Fibroblast of pulmonary artery (primary cell): Measurements from ENCODE around the gene TPM2.

ENCODE experiments used
- DNase-seq: peaks from one replicate; pipeline ENCODE4 v3.0.0-alpha.2; 2010; ENCODE audit warnings: low read depth
- H3K4me3 ChIP-seq: replicated peaks from 2 replicates; pipeline ENCODE4 v1.5.1; 2011; ENCODE audit warnings: low read depth, mild to moderate bottlenecking, control low read depth, low read length, moderate library complexity
- TF ChIP-seq, protein P1 (sequence below): IDR thresholded peaks from 2 replicates; pipeline ENCODE4 v1.5.1; 2011; ENCODE audit warnings: mild to moderate bottlenecking, control low read depth, low read length, inconsistent platforms; ENCODE audit errors: missing control alignments

The TPM2 gene

DNA sequence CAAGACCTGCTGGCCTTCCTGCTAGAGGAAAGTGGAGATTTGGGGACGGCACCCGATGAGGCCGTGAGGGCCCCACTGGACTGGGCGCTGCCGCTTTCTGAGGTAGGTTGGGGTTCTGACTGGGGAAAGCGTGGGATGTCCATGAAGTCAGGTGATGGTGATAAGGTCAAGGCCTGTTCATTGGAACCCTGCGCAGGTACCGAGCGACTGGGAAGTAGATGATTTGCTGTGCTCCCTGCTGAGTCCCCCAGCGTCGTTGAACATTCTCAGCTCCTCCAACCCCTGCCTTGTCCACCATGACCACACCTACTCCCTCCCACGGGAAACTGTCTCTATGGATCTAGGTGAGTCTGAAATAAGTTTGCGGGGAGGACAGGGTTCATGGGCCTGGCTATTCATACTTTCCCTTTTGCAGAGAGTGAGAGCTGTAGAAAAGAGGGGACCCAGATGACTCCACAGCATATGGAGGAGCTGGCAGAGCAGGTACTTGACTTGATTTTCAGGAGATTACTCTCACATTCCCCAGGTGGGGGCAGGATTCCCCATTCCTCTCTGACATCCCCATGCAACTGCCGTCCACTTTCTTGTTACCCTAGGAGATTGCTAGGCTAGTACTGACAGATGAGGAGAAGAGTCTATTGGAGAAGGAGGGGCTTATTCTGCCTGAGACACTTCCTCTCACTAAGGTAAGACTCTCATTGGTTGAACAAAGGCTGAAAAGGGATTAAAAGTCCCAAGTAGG is 43.2 kb upstream of the TPM2 start:
- peak; percentile 61 for DNase-seq
- peak overlapping the region; percentile 92 for H3K4me3 ChIP-seq
- TF ChIP-seq, protein P1, sequence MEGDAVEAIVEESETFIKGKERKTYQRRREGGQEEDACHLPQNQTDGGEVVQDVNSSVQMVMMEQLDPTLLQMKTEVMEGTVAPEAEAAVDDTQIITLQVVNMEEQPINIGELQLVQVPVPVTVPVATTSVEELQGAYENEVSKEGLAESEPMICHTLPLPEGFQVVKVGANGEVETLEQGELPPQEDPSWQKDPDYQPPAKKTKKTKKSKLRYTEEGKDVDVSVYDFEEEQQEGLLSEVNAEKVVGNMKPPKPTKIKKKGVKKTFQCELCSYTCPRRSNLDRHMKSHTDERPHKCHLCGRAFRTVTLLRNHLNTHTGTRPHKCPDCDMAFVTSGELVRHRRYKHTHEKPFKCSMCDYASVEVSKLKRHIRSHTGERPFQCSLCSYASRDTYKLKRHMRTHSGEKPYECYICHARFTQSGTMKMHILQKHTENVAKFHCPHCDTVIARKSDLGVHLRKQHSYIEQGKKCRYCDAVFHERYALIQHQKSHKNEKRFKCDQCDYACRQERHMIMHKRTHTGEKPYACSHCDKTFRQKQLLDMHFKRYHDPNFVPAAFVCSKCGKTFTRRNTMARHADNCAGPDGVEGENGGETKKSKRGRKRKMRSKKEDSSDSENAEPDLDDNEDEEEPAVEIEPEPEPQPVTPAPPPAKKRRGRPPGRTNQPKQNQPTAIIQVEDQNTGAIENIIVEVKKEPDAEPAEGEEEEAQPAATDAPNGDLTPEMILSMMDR, result no peak

DNA sequence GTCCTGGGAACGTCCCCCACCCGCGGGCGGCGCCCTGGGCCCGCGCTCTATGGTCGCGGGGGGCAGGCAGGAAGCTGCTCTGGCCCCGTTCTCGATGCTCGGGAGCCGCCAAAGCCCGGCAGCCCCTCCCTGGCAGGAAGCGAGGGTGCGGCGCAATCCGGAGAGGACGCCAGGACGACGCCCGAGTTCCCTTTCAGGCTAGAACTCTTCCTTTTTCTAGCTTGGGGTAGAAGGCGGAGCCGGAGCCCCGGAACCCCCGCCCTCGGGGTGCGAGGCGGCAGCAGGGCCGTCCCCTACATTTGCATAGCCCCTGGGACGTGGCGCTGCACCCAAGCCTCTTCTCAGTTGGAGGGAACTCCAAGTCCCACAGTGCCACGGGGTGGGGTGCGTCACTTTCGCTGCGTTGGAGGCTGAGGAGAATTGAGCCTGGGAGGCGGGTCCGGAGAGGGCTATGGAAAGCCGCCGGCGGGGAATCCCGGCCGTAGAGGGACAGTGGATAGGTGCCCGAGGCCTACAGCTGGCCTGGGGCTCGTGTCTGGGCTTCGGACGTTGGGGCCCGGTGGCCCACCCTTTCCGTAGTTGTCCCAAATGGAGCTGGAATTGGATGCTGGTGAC is 42.6 kb upstream of the TPM2 start, which contains the start of the genes CREB3 and TLN1:
Gene CREB3 (plus strand): TSS at position 482 of the 615 bp plus-strand sequence. CDS start 107 bp downstream, at position 589.
Gene TLN1 (minus strand): TSS at position 11 of the 615 bp plus-strand sequence. CDS start 6,501 bp downstream, outside the sequence.
- peak; percentile 99 for DNase-seq
- TF ChIP-seq, protein P1, result no peak
- peak within 1 kb of the TSS; percentile 92 for H3K4me3 ChIP-seq

DNA sequence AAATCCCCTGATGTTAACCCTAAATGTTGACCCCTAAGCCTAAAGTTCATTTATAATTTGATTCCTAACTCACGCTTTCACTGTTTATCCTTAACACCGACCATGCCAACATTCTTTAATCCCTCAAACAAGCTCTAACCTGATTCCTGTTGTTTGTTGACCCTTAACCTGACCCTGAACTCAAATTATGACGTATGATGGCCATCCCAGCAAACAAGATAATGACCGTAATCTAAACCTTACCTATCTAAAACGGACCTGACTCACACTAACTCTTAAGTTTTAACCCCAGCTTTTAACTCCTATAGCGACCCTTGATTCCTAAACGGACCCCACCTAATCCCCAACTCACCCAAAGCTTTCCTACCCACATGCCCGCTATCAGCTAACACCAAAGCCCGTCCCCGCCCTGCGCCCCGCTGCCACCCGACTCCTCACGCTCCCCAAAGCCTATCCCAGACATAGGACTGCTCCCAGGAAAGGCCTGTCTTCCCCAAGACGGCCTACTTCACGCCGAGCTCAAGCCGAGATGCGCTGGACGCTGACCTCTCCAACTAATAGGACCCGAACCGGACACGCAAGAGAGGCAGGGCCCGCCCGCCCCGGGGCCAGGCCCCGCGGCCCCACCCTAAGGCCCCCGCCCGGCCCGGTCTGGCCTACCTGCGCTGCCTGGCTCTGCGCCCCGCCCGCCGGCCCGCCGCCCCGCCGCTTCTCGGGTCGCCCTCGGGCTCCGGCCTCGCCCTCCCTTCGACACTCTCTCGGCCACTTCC is 41.9 kb upstream of the TPM2 start:
- H3K4me3 ChIP-seq, result peak overlapping the region; percentile 92
- DNase-seq, result no peak
- TF ChIP-seq, protein P1, result no peak

DNA sequence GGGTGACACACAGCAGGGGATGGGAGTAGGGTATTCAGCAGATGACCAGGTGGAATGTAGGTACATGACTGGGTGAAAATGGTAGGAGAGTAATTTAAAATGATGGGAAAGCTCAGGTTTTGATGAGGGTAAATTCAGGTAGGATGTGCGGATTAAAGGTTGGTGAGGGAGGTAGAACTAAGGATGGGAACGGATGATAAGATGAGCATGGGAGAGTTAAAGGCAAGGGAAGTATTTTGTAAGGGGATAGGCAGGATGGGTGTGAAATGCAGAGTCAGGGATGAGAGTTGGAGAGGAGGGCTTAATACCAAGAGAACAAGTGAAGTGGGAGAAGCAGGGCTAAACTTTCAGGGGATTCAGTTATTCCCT is 40.7 kb upstream of the TPM2 start:
- TF ChIP-seq, protein P1, result no peak
- no peak for DNase-seq
- peak overlapping the region; percentile 92 for H3K4me3 ChIP-seq

DNA sequence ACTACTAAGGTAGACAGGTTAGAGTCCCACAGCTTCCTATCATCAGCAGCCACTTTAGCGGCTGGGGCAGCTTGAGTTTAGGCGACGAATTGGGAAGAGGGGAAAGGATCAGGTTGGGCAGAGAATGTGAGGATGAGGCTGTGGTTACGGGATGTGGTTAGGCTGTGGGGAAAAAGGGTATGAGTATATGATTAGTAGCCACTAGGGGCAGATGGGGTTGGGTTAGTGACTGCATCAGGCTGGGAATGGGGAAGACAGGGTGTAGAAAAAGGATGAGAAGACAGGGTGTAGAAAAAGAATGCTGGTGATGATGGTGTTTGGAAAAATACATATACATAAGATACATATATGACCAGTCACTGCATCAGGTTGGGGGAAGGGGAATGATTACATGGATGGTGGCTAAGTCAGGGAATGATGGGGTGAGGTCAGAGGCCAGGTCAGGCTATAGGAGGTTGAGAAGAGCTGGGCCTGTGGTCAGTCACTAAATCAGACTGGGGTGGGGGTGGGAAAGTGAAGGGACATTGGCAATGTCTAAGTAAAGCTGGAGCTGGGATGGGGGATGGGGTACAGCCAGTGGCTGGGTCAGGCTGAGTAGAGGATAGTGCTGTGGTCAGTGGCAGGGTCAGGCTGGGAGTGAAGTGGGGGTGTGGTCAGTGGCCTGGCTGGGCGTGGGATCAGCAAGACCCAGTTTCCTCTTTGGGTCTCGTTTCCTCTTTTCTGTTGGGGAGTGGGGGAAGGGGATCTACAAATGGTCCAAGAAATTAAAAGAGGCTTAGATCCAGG is 40.2 kb upstream of the TPM2 start:
- H3K4me3 ChIP-seq, result peak overlapping the region; percentile 92
- TF ChIP-seq, protein P1, result peak; percentile 77
- peak; percentile 79 for DNase-seq

DNA sequence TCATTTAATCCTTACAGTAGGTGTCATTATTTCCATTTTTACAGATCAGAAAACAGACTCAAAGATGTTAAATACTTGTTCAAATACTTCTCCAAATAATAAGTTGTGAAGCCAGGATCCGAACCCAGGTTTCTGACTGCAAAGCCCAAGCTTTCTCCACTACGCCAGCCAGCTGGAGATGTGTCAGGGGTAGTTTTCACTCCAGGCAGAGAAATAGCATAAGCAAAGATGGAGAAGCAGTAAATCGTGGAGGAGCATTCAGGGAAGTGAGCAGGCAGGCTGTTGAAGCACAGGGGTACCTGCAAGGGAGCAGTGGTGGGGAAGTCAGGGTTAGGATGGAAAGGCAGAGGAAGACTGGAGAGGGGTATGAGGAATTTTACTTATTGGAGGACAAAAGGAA is 39.4 kb upstream of the TPM2 start:
- TF ChIP-seq, protein P1, result no peak
- no peak for DNase-seq
- H3K4me3 ChIP-seq, result peak overlapping the region; percentile 92
